ENCODE measurements around the gene SPDYE6. TPM values are rescaled to one million over a fixed set of nuclear protein-coding genes. Genes with fewer than 3 reads are reported as not detected.
A peak's percentile ranks its signal among the peaks of the same experiment; 100 is the strongest.

SPDYE6 gene
- total and polyA plus RNA-seq, 10 of the 15 experiments (the other 5 are each of a cell fraction or from before 2014, with no cell fraction given), result 0.05 to 2.3 (median 1.00) TPM; not detected in 6

DNA sequence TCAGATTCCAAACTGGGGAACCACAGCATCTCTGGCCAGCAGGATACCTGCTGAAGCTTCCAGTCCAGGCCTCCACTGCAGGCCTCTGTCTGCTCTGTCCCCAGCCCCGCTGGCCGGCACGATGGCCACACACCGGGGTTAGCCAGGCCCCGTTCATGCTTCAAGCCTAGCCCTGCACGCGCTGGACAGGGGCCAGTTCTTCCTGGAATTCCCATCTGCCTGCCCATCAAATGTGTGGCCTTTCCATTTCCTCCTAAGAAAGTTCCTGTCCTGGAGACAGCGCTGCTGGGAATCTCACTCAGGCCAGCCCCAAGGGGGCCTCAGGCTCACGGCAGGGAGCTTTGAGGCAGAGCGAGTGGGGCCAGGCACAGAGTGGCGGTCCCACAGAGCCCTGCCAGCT is 51.6 kb downstream of the SPDYE6 start:
- ChIA-PET POLR2A (interaction anchor here (0.5 to 3.4 kb wide), 2 partner anchors 17 to 560 kb away, joined by 3 to 34 read pairs; partner anchors contain the start of gene SH2B2), RAD21 (ENCODE audit: unreplicated experiment) (interaction anchor here (2.0 to 7.2 kb wide), 3 partner anchors 9 to 25 kb away, joined by 7 to 121 read pairs (median 13); partner anchors contain the start of gene SH2B2), CTCF (interaction anchor here (6.8 kb wide), 1 partner anchor 16 kb away, joined by 62 read pairs; the partner anchor contains the start of gene SH2B2), SMC1A (ENCODE audit: uncharacterized antibody, unreplicated experiment) (interaction anchor here (1.6 to 7.0 kb wide), 2 partner anchors 15 to 85 kb away, joined by 4 to 91 read pairs; partner anchors contain the start of gene SH2B2)
- no peak overlapping the region for H2AFZ ChIP-seq (ENCODE audit: control insufficient read depth, low read depth, low read length)
- no peak for DNase-seq (ENCODE audit: low read depth, low spot score)
- FAIRE-seq, result no peak
- peaks cover 2% of the 10 kb centered on the region; the same call in 2 of the 3 replicates for H3K9me3 ChIP-seq (replicated peaks; ENCODE audit: control insufficient read depth, insufficient read depth, low read length)
- H3K27me3 ChIP-seq (replicated peaks in 1 of 2; ENCODE audit: control insufficient read depth in 2 of 2, insufficient read depth in 2 of 2, low read length in 1 of 2), result no peaks in the 10 kb centered on the region
- TF ChIP-seq SUPT20H (IDR thresholded peaks at IDR 0.05; ENCODE audit: borderline replicate concordance, control insufficient read depth, low read depth, low read length) (no peak), NBN (IDR thresholded peaks at IDR 0.05) (no peak), FOXK2 (IDR thresholded peaks at IDR 0.05) (no peak), NFXL1 (IDR thresholded peaks at IDR 0.05; ENCODE audit: borderline replicate concordance) (no peak), SMAD1 (IDR thresholded peaks at IDR 0.05; ENCODE audit: low read depth, partially characterized antibody) (no peak)
- no peak for ATAC-seq
- peaks cover 18% of the 10 kb centered on the region for H3K79me2 ChIP-seq (ENCODE audit: control insufficient read depth, insufficient read depth, low read length)
- BruUV-seq (replicated peaks), result no TSS peak
- peaks cover 11 to 24% of the 10 kb centered on the region in 2 experiments for H3K36me3 ChIP-seq (ENCODE audit: control insufficient read depth in 2 of 2, insufficient read depth in 2 of 2, low read length in 1 of 2)
- H3K9ac ChIP-seq (ENCODE audit: control insufficient read depth, insufficient read depth, low read length), result no peak overlapping the region
- intact Hi-C loops (cut with micrococcal nuclease; ENCODE audit: unreplicated experiment) (no loop called here), in situ Hi-C loops (cut with MboI) (no loop called here)
- H3K27ac ChIP-seq (ENCODE audit: control insufficient read depth, insufficient read depth), result peak overlapping the region; percentile 97
- no peaks in the 10 kb centered on the region for H4K20me1 ChIP-seq (ENCODE audit: control insufficient read depth, insufficient read depth)
- peak overlapping the region; percentile 7; the same call in 1 of the 2 replicates for H3K4me2 ChIP-seq (ENCODE audit: control insufficient read depth, insufficient read depth)
- peaks cover 52% of the 10 kb centered on the region for H3K4me1 ChIP-seq (ENCODE audit: control insufficient read depth, insufficient read depth, low read length)
- WGBS (ENCODE audit: insufficient coverage, insufficient replicate concordance, low lambda C conversion rate, missing lambda C conversion rate), result 98% methylated on average over 11 of the region's 11 CpGs
- no peak overlapping the region for H3K4me3 ChIP-seq

Data from GM12878 (cell line).